A673 (cell line): Measurements from ENCODE around the gene KIF19. TPM values are rescaled to one million over a fixed set of nuclear protein-coding genes. Genes with fewer than 3 reads are reported as not detected.

ENCODE experiments used
- BruUV-seq: library from RNA; stranded (reverse); fragments of 400-500 nt; replicated peaks from 2 replicates; lab custom pipeline; 2021; lab: Mats Ljungman, UMichigan
- CTCF ChIA-PET: fragments of 300-600 bp; sonication (Branson Sonifier 250); formaldehyde crosslinking; loops from one replicate; lab custom pipeline; 2022; ENCODE audit warnings: antibody characterized with exemption; lab: Charles Lee
- POLR2A ChIA-PET: fragments of 300-600 bp; sonication (Branson Sonifier 250); formaldehyde crosslinking; loops from one replicate; lab custom pipeline; 2022; ENCODE audit warnings: antibody characterized with exemption; ENCODE audit not compliant: low non-redundant PET; lab: Charles Lee
- DNase-seq: peaks from one replicate; pipeline ENCODE4 v3.0.0-alpha.2; 2015; ENCODE audit warnings: low spot score
- H3K27ac ChIP-seq: fragments of 200-600 bp; sonication (generic); 2 replicates; pipeline ENCODE4 v1.5.1; 2016; ENCODE audit warnings: mixed run types, low read depth, mild to moderate bottlenecking, mixed read lengths, antibody characterized with exemption, low read length; ENCODE audit not compliant: poor library complexity, severe bottlenecking
- H3K27me3 ChIP-seq: fragments of 200-600 bp; sonication (generic); replicated peaks from 2 replicates; pipeline ENCODE4 v1.6.1; 2017; ENCODE audit warnings: mixed run types, low read depth, mild to moderate bottlenecking, mixed read lengths, antibody characterized with exemption, low read length; ENCODE audit not compliant: insufficient read depth, poor library complexity
- H3K36me3 ChIP-seq: fragments of 200-600 bp; sonication (generic); 2 replicates; pipeline ENCODE4 v1.6.1; 2016; ENCODE audit warnings: mixed run types, mild to moderate bottlenecking, mixed read lengths, antibody characterized with exemption, low read length; ENCODE audit not compliant: insufficient read depth, poor library complexity, severe bottlenecking
- H3K4me1 ChIP-seq: fragments of 200-600 bp; sonication (generic); 2 replicates; pipeline ENCODE4 v1.6.1; 2017; ENCODE audit warnings: mixed run types, mild to moderate bottlenecking, mixed read lengths, antibody characterized with exemption, low read length; ENCODE audit not compliant: insufficient read depth, poor library complexity, severe bottlenecking
- H3K4me3 ChIP-seq: fragments of 200-600 bp; sonication (generic); 2 replicates; pipeline ENCODE4 v1.5.1; 2016; ENCODE audit warnings: low read depth, mixed run types, mild to moderate bottlenecking, mixed read lengths, low read length; ENCODE audit not compliant: poor library complexity, severe bottlenecking
- H3K9me3 ChIP-seq: fragments of 200-600 bp; sonication (generic); 2 replicates; pipeline ENCODE4 v1.6.1; 2016; ENCODE audit warnings: mixed run types, low read depth, mild to moderate bottlenecking, mixed read lengths, antibody characterized with exemption, low read length; ENCODE audit not compliant: poor library complexity, severe bottlenecking
- CTCF ChIP-seq: fragments of 300-800, 200-600 bp; sonication (generic); conservative IDR thresholded peaks from 2 replicates; pipeline ENCODE4 v1.5.1; 2017; ENCODE audit warnings: low read depth, mild to moderate bottlenecking, antibody characterized with exemption, low read length, moderate library complexity, mixed read lengths
- EZH2 ChIP-seq: fragments of 200-600 bp; sonication (generic); IDR thresholded peaks from 2 replicates; pipeline ENCODE4 v1.6.1; 2017; ENCODE audit warnings: borderline replicate concordance, low read depth, mild to moderate bottlenecking, mixed read lengths, antibody characterized with exemption, low read length; ENCODE audit not compliant: poor library complexity, severe bottlenecking
- intact Hi-C: fragments of 100-400 bp; cut with micrococcal nuclease; formaldehyde crosslinking; loops from one replicate; pipeline ENCODE4 v1.10.0; 2022; ENCODE audit not compliant: unreplicated experiment
- total RNA-seq: library from RNA; stranded (reverse); gene quantifications from 2 replicates; pipeline ENCODE4 v1.2.3, GENCODE V29; 2021

KIF19 gene
- total RNA-seq, 1 experiment from 2014 or later: not detected

GRCh38 chr17:74354561-74354960 lies 28.5 kb downstream of the KIF19 start:
- no peak for DNase-seq
- ChIA-PET CTCF (interaction anchor here (0.6 kb wide), 1 partner anchor 9 kb away, joined by 4 read pairs; no protein-coding TSS in a partner anchor), POLR2A (no interaction called here)
- intact Hi-C loops: loop anchor here (5.0 to 10.0 kb wide), 2 partner anchors 50 to 142 kb away; partner anchors contain the start of gene TTYH2
- Histone ChIP-seq H3K4me1 (no peaks in the 10 kb centered on the region), H3K27ac (no peak overlapping the region), H3K27me3 (peaks cover 66% of the 10 kb centered on the region), H3K4me3 (no peak overlapping the region), H3K9me3 (no peaks in the 10 kb centered on the region), H3K36me3 (no peaks in the 10 kb centered on the region)
- BruUV-seq: no TSS peak
- TF ChIP-seq EZH2 (no peak), CTCF (no peak)

- intact Hi-C loops: loop anchor here (10.0 kb wide), 1 partner anchor 50 kb away; no protein-coding TSS in a partner anchor
- Histone ChIP-seq H3K36me3 (no peaks in the 10 kb centered on the region), H3K4me3 (no peak overlapping the region), H3K27me3 (peaks cover 63% of the 10 kb centered on the region), H3K9me3 (no peaks in the 10 kb centered on the region), H3K4me1 (no peaks in the 10 kb centered on the region), H3K27ac (no peak overlapping the region)
- no peak for DNase-seq
- BruUV-seq: no TSS peak
- ChIA-PET POLR2A (no interaction called here), CTCF (interaction anchor here (0.6 kb wide), 1 partner anchor 8 kb away, joined by 4 read pairs; no protein-coding TSS in a partner anchor)
- no peak for TF ChIP-seq CTCF
- no peak for TF ChIP-seq EZH2
Observed at GRCh38 chr17:74355065-74355464, 29.0 kb downstream of the KIF19 start.

- H3K4me1 ChIP-seq: peaks cover 10% of the 10 kb centered on the region
- DNase-seq: peak; percentile 33
- H3K36me3 ChIP-seq: no peaks in the 10 kb centered on the region
- CTCF ChIA-PET: interaction anchor here (0.5 to 1.2 kb wide), 3 partner anchors 11 to 123 kb away, joined by 3 to 5 read pairs (median 4); no protein-coding TSS in a partner anchor
- intact Hi-C loops: loop anchor here (10.0 kb wide), 1 partner anchor 52 kb away; no protein-coding TSS in a partner anchor
- POLR2A ChIA-PET: no interaction called here
- no TSS peak for BruUV-seq
- H3K4me3 ChIP-seq: peak overlapping the region; percentile 26
- no peak for TF ChIP-seq EZH2
- TF ChIP-seq CTCF: 0 out of 2 replicates have a peak, but pooled peaks have one; percentile 13
- H3K27ac ChIP-seq: no peak overlapping the region
- H3K27me3 ChIP-seq: peaks cover 45% of the 10 kb centered on the region
- H3K9me3 ChIP-seq: no peaks in the 10 kb centered on the region
Observed at GRCh38 chr17:74356646-74357465, 30.8 kb downstream of the KIF19 start.
